Neural crest cell (in vitro differentiated cells): Measurements from ENCODE around the gene WDR70. TPM values are rescaled to one million over a fixed set of nuclear protein-coding genes. Genes with fewer than 3 reads are reported as not detected.
"Not testable (repeated sequence)": the region's sequence is repeated elsewhere in the genome, so short reads cannot be mapped to it uniquely, and the experiment has no call there.

Source experiments
- DNase-seq: peaks from one replicate; pipeline ENCODE4 v3.0.0; 2021; ENCODE audit warnings: low read depth, mixed read lengths, low spot score
- H3K27ac Mint-ChIP-seq: one replicate; pipeline ENCODE4 v1.8.0; 2021; ENCODE audit warnings: mild to moderate bottlenecking, mixed read lengths; ENCODE audit not compliant: unreplicated experiment
- H3K27me3 Mint-ChIP-seq: 2 replicates; pipeline ENCODE4 v1.8.0; 2021; ENCODE audit warnings: low read depth, mild to moderate bottlenecking, mixed read lengths
- H3K36me3 Mint-ChIP-seq: 2 replicates; pipeline ENCODE4 v1.8.0; 2021; ENCODE audit warnings: low read depth, mild to moderate bottlenecking, mixed read lengths
- H3K4me1 Mint-ChIP-seq: 2 replicates; pipeline ENCODE4 v1.8.0; 2021; ENCODE audit warnings: mixed read lengths
- H3K4me3 Mint-ChIP-seq: one replicate; pipeline ENCODE4 v1.8.0; 2021; ENCODE audit warnings: mild to moderate bottlenecking, mixed read lengths
- H3K9me3 Mint-ChIP-seq: 2 replicates; pipeline ENCODE4 v1.8.0; 2021; ENCODE audit warnings: mixed read lengths
- CTCF ChIP-seq: fragments of 200-600 bp; sonication (generic); conservative IDR thresholded peaks from 2 replicates; pipeline ENCODE4 v1.5.0; 2021; ENCODE audit warnings: antibody characterized with exemption, mild to moderate bottlenecking
- long read RNA-seq: library from polyadenylated mRNA; unstranded; transcript quantifications from one replicate; pipeline ENCODE4 v2.0.0, GENCODE V29; 2020
- total RNA-seq: library from RNA; stranded (reverse); gene quantifications from 2 replicates; pipeline ENCODE4 v1.2.1, GENCODE V29; 2021

The WDR70 gene
- 46.5 and 52.0 TPM in 2 replicates for total RNA-seq
- long read RNA-seq, transcript WDR70-201 (18 exons, 2,983 nt): major isoform, 35 of 49 reads
- long read RNA-seq, partial matches to known transcripts: 10 of 49 reads
- long read RNA-seq, other reads (novel, unspliced or antisense): 3 of 49 reads

- peak within 1 kb of the TSS; percentile 89 for H3K4me3 Mint-ChIP-seq
- not testable (repeated sequence) for H3K4me1 Mint-ChIP-seq, H3K9me3 Mint-ChIP-seq, H3K36me3 Mint-ChIP-seq, H3K27ac Mint-ChIP-seq
- DNase-seq: peak; percentile 71
- peaks cover 20% of the 10 kb centered on the region for H3K27me3 Mint-ChIP-seq
- peak; percentile 70 for TF ChIP-seq CTCF
These were observed at the start of gene WDR70 for GRCh38 chr5:37379100-37379628. Gene WDR70 (plus strand): TSS chr5:37379318. CDS start chr5:37379368, 50 bp downstream.

GRCh38 chr5:37334754-37335153 is 44.4 kb upstream of the WDR70 start:
- not testable (repeated sequence) for DNase-seq, H3K27ac Mint-ChIP-seq, H3K27me3 Mint-ChIP-seq, H3K4me1 Mint-ChIP-seq, H3K9me3 Mint-ChIP-seq, H3K4me3 Mint-ChIP-seq
- peaks cover 16% of the 10 kb centered on the region for H3K36me3 Mint-ChIP-seq

- DNase-seq, H3K27me3 Mint-ChIP-seq, H3K4me3 Mint-ChIP-seq, H3K9me3 Mint-ChIP-seq, H3K27ac Mint-ChIP-seq, H3K4me1 Mint-ChIP-seq: not testable (repeated sequence)
- H3K36me3 Mint-ChIP-seq: peaks cover 15% of the 10 kb centered on the region
These were observed 36.4 kb upstream of the WDR70 start for GRCh38 chr5:37342741-37343140.

- Mint-ChIP-seq H3K27ac (no peak overlapping the region), H3K27me3 (no peaks in the 10 kb centered on the region), H3K9me3 (no peaks in the 10 kb centered on the region), H3K36me3 (no peaks in the 10 kb centered on the region), H3K4me3 (no peak overlapping the region), H3K4me1 (no peaks in the 10 kb centered on the region)
- no peak for TF ChIP-seq CTCF
- DNase-seq: no peak
These were observed 24.0 kb upstream of the WDR70 start for GRCh38 chr5:37355161-37355560.

- Mint-ChIP-seq H3K4me1 (peaks cover 31% of the 10 kb centered on the region), H3K9me3 (no peaks in the 10 kb centered on the region), H3K27ac (peak overlapping the region; percentile 100), H3K4me3 (peak overlapping the region; percentile 93), H3K27me3 (peaks cover 24% of the 10 kb centered on the region), H3K36me3 (peaks cover 3% of the 10 kb centered on the region)
- no peak for TF ChIP-seq CTCF
- no peak for DNase-seq
These were observed 8.6 kb upstream of the WDR70 start for GRCh38 chr5:37370550-37370863.

GRCh38 chr5:37370864-37371726 is 8.0 kb upstream of the WDR70 start, which contains the start of gene NUP155:
Gene NUP155 (minus strand): TSS chr5:37371106. CDS start chr5:37370977, 129 bp downstream.
- H3K9me3 Mint-ChIP-seq: no peaks in the 10 kb centered on the region
- DNase-seq: peak; percentile 74
- no peak for TF ChIP-seq CTCF
- H3K27ac Mint-ChIP-seq: peak within 1 kb of the TSS; percentile 100
- peak within 1 kb of the TSS; percentile 93 for H3K4me3 Mint-ChIP-seq
- no peaks in the 10 kb centered on the region for H3K36me3 Mint-ChIP-seq
- H3K27me3 Mint-ChIP-seq: peaks cover 30% of the 10 kb centered on the region
- peaks cover 28% of the 10 kb centered on the region for H3K4me1 Mint-ChIP-seq
